HEK293 (cell line): ENCODE data around the gene TBXA2R.

Experiments used
- CTCF ChIA-PET: fragments of 350-600 bp; formaldehyde crosslinking; extraction: SDS; loops from one replicate; lab custom pipeline; 2021; ENCODE audit warnings: antibody characterized with exemption; lab: Yijun Ruan, JAX
- POLR2A ChIA-PET: fragments of 300-600 bp; formaldehyde crosslinking; extraction: SDS; loops from one replicate; lab custom pipeline; 2020; ENCODE audit warnings: antibody characterized with exemption, inconsistent platforms; lab: Yijun Ruan, JAX
- H3K27ac ChIP-seq: fragments of 200-500 bp; sonication (Bioruptor generic); 2 replicates; pipeline ENCODE4 v1.5.1; 2014; ENCODE audit warnings: low read depth, low read length, control low read depth, inconsistent platforms; ENCODE audit errors: extremely low read depth
- H3K36me3 ChIP-seq, 2 experiments: fragments of 200-500 bp in 1 of 2; sonication (Bioruptor generic) in 1 of 2; 1 replicate in 1 of 2; 2 replicates in 1 of 2; pipeline ENCODE4 v1.5.1; 2014 to 2017; ENCODE audit warnings: inconsistent platforms in 2 of 2, low read length in 2 of 2; ENCODE audit not compliant: control insufficient read depth in 2 of 2, insufficient read depth in 1 of 2
- H3K4me1 ChIP-seq: fragments of 200-500 bp; sonication (Bioruptor generic); 2 replicates; pipeline ENCODE4 v1.5.1; 2014; ENCODE audit warnings: mild to moderate bottlenecking, low read length, inconsistent platforms; ENCODE audit not compliant: control insufficient read depth, insufficient read depth
- H3K4me3 ChIP-seq: 2 replicates; pipeline ENCODE4 v1.5.1; 2011; ENCODE audit warnings: low read depth, mild to moderate bottlenecking, control low read depth, low read length, moderate library complexity
- H3K9me3 ChIP-seq: fragments of 200-500 bp; sonication (Bioruptor generic); 2 replicates; pipeline ENCODE4 v1.5.1; 2014; ENCODE audit warnings: low read depth, low read length, inconsistent platforms; ENCODE audit not compliant: control insufficient read depth, insufficient read depth
- BCL6B ChIP-seq: fragments of 450-650 bp; formaldehyde crosslinking; IDR thresholded peaks from 2 replicates; pipeline ENCODE4 v1.5.1; 2017; ENCODE audit warnings: missing biosample characterization, missing genetic modification characterization
- HIC1 ChIP-seq: fragments of 450-650 bp; formaldehyde crosslinking; IDR thresholded peaks from 2 replicates; pipeline ENCODE4 v1.5.1; 2016; ENCODE audit warnings: missing biosample characterization, missing genetic modification characterization
- SETDB1 ChIP-seq: IDR thresholded peaks from one replicate; pipeline ENCODE4 v1.6.1; 2017; ENCODE audit warnings: mild to moderate bottlenecking, low read length, moderate library complexity, mixed read lengths; ENCODE audit not compliant: insufficient read length
- YY2 ChIP-seq: fragments of 450-650 bp; formaldehyde crosslinking; IDR thresholded peaks from 2 replicates; pipeline ENCODE4 v1.5.1; 2016; ENCODE audit warnings: missing biosample characterization, missing genetic modification characterization
- ZBTB17 ChIP-seq: fragments of 450-650 bp; formaldehyde crosslinking; IDR thresholded peaks from 2 replicates; pipeline ENCODE4 v1.5.1; 2016; ENCODE audit warnings: missing biosample characterization, missing genetic modification characterization
- ZNF16 ChIP-seq: fragments of 450-650 bp; formaldehyde crosslinking; IDR thresholded peaks from 2 replicates; pipeline ENCODE4 v1.5.1; 2016; ENCODE audit warnings: low read depth, missing biosample characterization, missing genetic modification characterization
- ZNF23 ChIP-seq: fragments of 450-650 bp; formaldehyde crosslinking; IDR thresholded peaks from 2 replicates; pipeline ENCODE4 v1.5.1; 2016; ENCODE audit warnings: missing biosample characterization, missing genetic modification characterization, borderline replicate concordance
- ZNF350 ChIP-seq: fragments of 450-650 bp; formaldehyde crosslinking; IDR thresholded peaks from 2 replicates; pipeline ENCODE4 v1.5.0; 2017; ENCODE audit warnings: missing biosample characterization, mild to moderate bottlenecking, missing genetic modification characterization
- ZNF362 ChIP-seq: fragments of 450-650 bp; formaldehyde crosslinking; IDR thresholded peaks from 2 replicates; pipeline ENCODE4 v1.5.1; 2016; ENCODE audit warnings: missing biosample characterization, missing genetic modification characterization
- ZNF48 ChIP-seq: fragments of 450-650 bp; formaldehyde crosslinking; IDR thresholded peaks from 2 replicates; pipeline ENCODE4 v1.5.1; 2016; ENCODE audit warnings: missing biosample characterization, missing genetic modification characterization
- ZNF544 ChIP-seq: fragments of 450-650 bp; formaldehyde crosslinking; IDR thresholded peaks from 2 replicates; pipeline ENCODE4 v1.5.0; 2017; ENCODE audit warnings: missing biosample characterization, missing genetic modification characterization
- ZNF600 ChIP-seq: fragments of 450-650 bp; formaldehyde crosslinking; IDR thresholded peaks from 2 replicates; pipeline ENCODE4 v1.5.1; 2016; ENCODE audit warnings: missing biosample characterization, missing genetic modification characterization
- TF ChIP-seq, protein P1 (sequence below): fragments of 450-650 bp; formaldehyde crosslinking; IDR thresholded peaks from 2 replicates; pipeline ENCODE4 v1.5.1; 2017; ENCODE audit warnings: missing biosample characterization, missing genetic modification characterization
- TF ChIP-seq, protein P2 (sequence below): fragments of 450-650 bp; formaldehyde crosslinking; IDR thresholded peaks from 2 replicates; pipeline ENCODE4 v1.5.1; 2016; ENCODE audit warnings: missing biosample characterization, missing genetic modification characterization

The TBXA2R gene

GRCh38 chr19:3609779-3610719 lies 3.4 kb upstream of the TBXA2R start:
- POLR2A ChIA-PET = no interaction called here
- peaks cover 0 to 37% of the 10 kb centered on the region in 2 experiments; a peak in 2 of 3 replicates for H3K36me3 ChIP-seq
- TF ChIP-seq ZBTB17 (peak; percentile 64), ZNF600 (tag by site-specific recombination) (peak; percentile 55; the same call in 1 of the 2 replicates), ZNF362 (tag by site-specific recombination) (no peak), ZNF23 (tag by site-specific recombination) (peak; percentile 95; the same call in 1 of the 2 replicates)
- TF ChIP-seq, all 188 proteins: peak for 3
- CTCF ChIA-PET = no interaction called here
- no peaks in the 10 kb centered on the region for H3K9me3 ChIP-seq
- H3K27ac ChIP-seq = no peak overlapping the region
- peaks cover 3% of the 10 kb centered on the region; the same call in 1 of the 2 replicates for H3K4me1 ChIP-seq
- no peak overlapping the region for H3K4me3 ChIP-seq

GRCh38 chr19:3608750-3609322 lies 2.2 kb upstream of the TBXA2R start:
- peaks cover 0 to 37% of the 10 kb centered on the region in 2 experiments; a peak in 2 of 3 replicates for H3K36me3 ChIP-seq
- TF ChIP-seq, protein P1, sequence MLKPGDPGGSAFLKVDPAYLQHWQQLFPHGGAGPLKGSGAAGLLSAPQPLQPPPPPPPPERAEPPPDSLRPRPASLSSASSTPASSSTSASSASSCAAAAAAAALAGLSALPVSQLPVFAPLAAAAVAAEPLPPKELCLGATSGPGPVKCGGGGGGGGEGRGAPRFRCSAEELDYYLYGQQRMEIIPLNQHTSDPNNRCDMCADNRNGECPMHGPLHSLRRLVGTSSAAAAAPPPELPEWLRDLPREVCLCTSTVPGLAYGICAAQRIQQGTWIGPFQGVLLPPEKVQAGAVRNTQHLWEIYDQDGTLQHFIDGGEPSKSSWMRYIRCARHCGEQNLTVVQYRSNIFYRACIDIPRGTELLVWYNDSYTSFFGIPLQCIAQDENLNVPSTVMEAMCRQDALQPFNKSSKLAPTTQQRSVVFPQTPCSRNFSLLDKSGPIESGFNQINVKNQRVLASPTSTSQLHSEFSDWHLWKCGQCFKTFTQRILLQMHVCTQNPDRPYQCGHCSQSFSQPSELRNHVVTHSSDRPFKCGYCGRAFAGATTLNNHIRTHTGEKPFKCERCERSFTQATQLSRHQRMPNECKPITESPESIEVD (tag by site-specific recombination) = no peak
- TF ChIP-seq, protein P2, sequence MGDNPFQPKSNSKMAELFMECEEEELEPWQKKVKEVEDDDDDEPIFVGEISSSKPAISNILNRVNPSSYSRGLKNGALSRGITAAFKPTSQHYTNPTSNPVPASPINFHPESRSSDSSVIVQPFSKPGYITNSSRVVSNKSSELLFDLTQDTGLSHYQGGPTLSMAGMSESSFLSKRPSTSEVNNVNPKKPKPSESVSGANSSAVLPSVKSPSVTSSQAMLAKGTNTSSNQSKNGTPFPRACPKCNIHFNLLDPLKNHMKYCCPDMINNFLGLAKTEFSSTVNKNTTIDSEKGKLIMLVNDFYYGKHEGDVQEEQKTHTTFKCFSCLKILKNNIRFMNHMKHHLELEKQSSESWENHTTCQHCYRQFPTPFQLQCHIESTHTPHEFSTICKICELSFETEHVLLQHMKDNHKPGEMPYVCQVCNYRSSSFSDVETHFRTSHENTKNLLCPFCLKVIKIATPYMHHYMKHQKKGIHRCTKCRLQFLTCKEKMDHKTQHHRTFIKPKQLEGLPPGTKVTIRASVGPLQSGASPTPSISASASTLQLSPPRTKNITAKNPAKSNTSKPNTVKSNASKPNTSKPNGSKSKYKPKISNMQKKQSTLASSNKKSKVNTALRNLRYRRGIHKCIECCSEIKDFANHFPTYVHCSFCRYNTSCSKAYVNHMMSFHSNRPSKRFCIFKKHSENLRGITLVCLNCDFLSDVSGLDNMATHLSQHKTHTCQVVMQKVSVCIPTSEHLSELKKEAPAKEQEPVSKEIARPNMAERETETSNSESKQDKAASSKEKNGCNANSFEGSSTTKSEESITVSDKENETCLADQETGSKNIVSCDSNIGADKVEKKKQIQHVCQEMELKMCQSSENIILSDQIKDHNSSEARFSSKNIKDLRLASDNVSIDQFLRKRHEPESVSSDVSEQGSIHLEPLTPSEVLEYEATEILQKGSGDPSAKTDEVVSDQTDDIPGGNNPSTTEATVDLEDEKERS (tag by site-specific recombination) = no peak
- TF ChIP-seq ZNF23 (tag by site-specific recombination) (no peak), YY2 (tag by site-specific recombination) (no peak), HIC1 (peak; percentile 11; the same call in 1 of the 2 replicates), ZNF16 (tag by site-specific recombination) (peak; percentile 87), ZNF350 (no peak), ZNF48 (tag by site-specific recombination) (no peak), SETDB1 (no peak), ZNF544 (no peak), BCL6B (tag by site-specific recombination) (no peak)
- H3K4me3 ChIP-seq = no peak overlapping the region
- H3K4me1 ChIP-seq = peaks cover 3% of the 10 kb centered on the region; the same call in 1 of the 2 replicates
- no peak overlapping the region for H3K27ac ChIP-seq
- no peaks in the 10 kb centered on the region for H3K9me3 ChIP-seq
- ChIA-PET CTCF (interaction anchor here (0.6 to 1.5 kb wide), 7 partner anchors 13 to 811 kb away, joined by 3 to 5 read pairs (median 3); no protein-coding TSS in a partner anchor), POLR2A (no interaction called here)
